ENCODE measurements around the gene NKX2-2. TPM values are rescaled to one million over a fixed set of nuclear protein-coding genes. Genes with fewer than 3 reads are reported as not detected.

The NKX2-2 gene
- total and polyA plus RNA-seq, 8 donors = 2.0 to 28.7 (median 3.7) TPM

- H3K36me3 ChIP-seq = no peaks in the 10 kb centered on the region
- no peaks in the 10 kb centered on the region for H3K4me1 ChIP-seq
- FAIRE-seq (no peak), DNase-seq (peak in 1 of 6 donors; percentile 60), ATAC-seq (no peak)
- H3K27ac ChIP-seq = no peak overlapping the region
- peak overlapping the region in 1 of 4 donors; percentile 25 for H3K4me3 ChIP-seq
- 10 to 16% methylated on average over 34 of the region's 34 CpGs for WGBS, 2 donors
- H3K27me3 ChIP-seq = peaks cover 0 to 52% (median 6%) of the 10 kb centered on the region in 4 donors
- intact Hi-C loops (cut with DNase I) = no loop called here
- no peak for TF ChIP-seq CTCF (IDR thresholded peaks at IDR 0.05)
- H3K9me3 ChIP-seq = no peaks in the 10 kb centered on the region
Observed at GRCh38 chr20:21512634-21513180, 1.2 kb downstream of the NKX2-2 start.

- Histone ChIP-seq H3K9me3 (no peaks in the 10 kb centered on the region), H3K36me3 (no peaks in the 10 kb centered on the region), H3K4me3 (peak overlapping the region in 1 of 4 donors; percentile 25), H3K27me3 (peaks cover 0 to 57% (median 4%) of the 10 kb centered on the region in 4 donors), H3K4me1 (no peaks in the 10 kb centered on the region), H3K27ac (peak overlapping the region in 1 of 4 donors; percentile 8)
- DNase-seq (peak in 1 of 6 donors; percentile 72), ATAC-seq (no peak), FAIRE-seq (no peak)
- intact Hi-C loops (cut with DNase I) = no loop called here
- 24 to 33% methylated on average over 71 to 76 of the region's 76 CpGs for whole genome bisulfite sequencing, 2 donors
- TF ChIP-seq CTCF (IDR thresholded peaks at IDR 0.05) = no peak
Observed at GRCh38 chr20:21511850-21512633, 1.8 kb downstream of the NKX2-2 start.

GRCh38 chr20:21511485-21511849 lies 2.4 kb downstream of the NKX2-2 start:
- H3K4me1 ChIP-seq = peaks cover 0 to under 1% (median 0%) of the 10 kb centered on the region in 3 donors
- H3K9me3 ChIP-seq = no peaks in the 10 kb centered on the region
- H3K36me3 ChIP-seq = no peaks in the 10 kb centered on the region
- 48% methylated on average over 18 of the region's 18 CpGs for WGBS, 2 donors
- no peak for ATAC-seq
- no peak overlapping the region for H3K27ac ChIP-seq
- DNase-seq = no peak
- H3K27me3 ChIP-seq = peaks cover 0 to 56% (median 2%) of the 10 kb centered on the region in 4 donors
- no peak for TF ChIP-seq CTCF (IDR thresholded peaks at IDR 0.05)
- FAIRE-seq = no peak
- intact Hi-C loops (cut with DNase I) = no loop called here
- no peak overlapping the region for H3K4me3 ChIP-seq

- no peak for TF ChIP-seq CTCF (IDR thresholded peaks at IDR 0.05)
- H3K4me1 ChIP-seq = peaks cover 0 to 8% (median 0%) of the 10 kb centered on the region in 3 donors
- H3K9me3 ChIP-seq = no peaks in the 10 kb centered on the region
- peak overlapping the region in 1 of 4 donors; percentile 26 for H3K4me3 ChIP-seq
- FAIRE-seq = no peak
- no peak overlapping the region for H3K27ac ChIP-seq
- DNase-seq = no peak
- H3K27me3 ChIP-seq = peaks cover 0 to 56% (median 5%) of the 10 kb centered on the region in 4 donors
- intact Hi-C loops (cut with DNase I) = no loop called here
- no peak for ATAC-seq
- WGBS, 2 donors = 25 to 40% methylated on average over 39 to 62 of the region's 62 CpGs
- no peaks in the 10 kb centered on the region for H3K36me3 ChIP-seq
Observed at GRCh38 chr20:21510414-21511384, 3.2 kb downstream of the NKX2-2 start.
